GM19438 (cell line): ENCODE results near the gene ASTL.

Experiments used
- ATAC-seq: cut with Tn5 transposase; IDR thresholded peaks from one replicate; pipeline ENCODE4 v1.9.1; 2021; ENCODE audit warnings: low read depth; ENCODE audit not compliant: unreplicated experiment

ASTL gene

DNA sequence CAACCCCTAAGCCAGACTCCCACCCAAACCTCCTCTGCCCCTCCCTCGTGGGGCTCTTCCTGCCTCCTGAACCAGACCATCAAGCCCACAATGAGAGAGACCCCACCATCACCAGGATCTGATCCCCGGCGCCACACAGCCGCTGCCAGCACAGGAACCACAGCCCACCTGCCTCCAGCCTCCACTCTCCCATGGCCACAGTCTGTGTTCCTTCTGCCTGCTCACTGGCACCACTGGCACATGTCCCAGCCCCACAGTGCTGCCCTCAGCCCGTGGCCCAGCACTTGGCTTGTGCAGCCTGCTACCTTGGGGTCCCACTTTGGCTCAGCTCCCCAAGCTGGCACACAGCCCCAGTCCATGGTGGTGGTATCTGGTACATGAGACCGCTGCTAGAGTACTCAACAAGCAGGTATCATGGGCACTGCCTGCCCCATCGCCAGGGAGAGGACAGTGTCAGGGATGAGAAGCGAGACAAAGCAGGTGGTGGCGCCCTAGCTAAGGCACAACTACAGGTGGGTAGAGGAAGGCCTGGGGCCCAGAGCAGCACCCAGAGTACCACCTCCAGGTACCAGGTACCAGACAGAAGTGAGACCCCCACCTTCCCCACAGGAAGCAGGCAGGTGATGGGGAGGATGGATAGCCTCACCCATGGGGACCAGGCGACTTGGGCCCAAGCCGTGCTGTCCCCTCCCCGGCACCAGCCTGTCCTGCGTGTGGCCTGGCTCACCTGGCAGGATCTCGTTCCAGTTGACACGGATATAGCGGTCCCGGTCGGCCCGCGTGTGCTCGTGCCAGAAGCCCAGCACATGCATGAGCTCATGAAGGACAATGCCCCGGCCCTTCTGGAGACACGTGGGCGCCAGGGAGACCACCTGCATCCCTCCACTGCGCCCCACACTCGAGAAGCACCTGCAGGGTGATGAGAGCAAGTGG, 6.2 kb downstream of the ASTL start:
- no peak for ATAC-seq

DNA sequence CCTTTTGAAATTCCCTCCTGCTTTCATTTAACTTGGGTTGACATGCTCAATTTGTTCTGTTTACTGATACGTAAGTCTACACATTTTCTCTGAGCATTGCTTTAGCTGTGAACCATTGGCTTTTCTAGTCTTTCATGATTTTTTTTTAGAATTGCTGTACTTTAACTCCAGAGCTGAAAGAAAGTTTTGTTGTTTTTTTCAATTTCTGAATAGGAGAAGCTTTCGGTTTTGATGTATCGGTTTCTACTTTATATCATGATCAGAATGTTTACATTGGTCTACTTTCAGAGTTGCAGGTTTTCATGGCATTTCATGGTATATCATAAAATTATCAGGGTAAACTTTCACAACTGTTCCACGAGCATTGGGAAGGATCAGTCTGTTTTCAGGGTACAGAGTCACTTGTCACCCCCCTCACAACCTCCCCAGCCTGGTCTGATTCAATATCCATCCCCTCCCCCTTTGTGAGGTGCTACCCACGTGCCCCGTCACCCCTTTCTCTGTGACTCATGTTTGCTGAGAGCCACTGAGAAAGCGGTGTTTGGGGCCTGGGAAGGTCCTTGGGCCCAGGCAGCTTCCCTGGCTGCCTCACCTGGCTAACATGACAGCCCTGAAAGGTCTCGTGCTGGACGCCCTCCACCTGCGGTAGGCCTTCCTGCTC, 7.0 kb downstream of the ASTL start:
- ATAC-seq, result no peak

GRCh38 chr2:96130483-96130882, 7.8 kb downstream of the ASTL start:
- no peak for ATAC-seq

GRCh38 chr2:96129528-96130120, 8.7 kb downstream of the ASTL start:
- ATAC-seq, result no peak

GRCh38 chr2:96128456-96128855, 9.8 kb downstream of the ASTL start:
- no peak for ATAC-seq

DNA sequence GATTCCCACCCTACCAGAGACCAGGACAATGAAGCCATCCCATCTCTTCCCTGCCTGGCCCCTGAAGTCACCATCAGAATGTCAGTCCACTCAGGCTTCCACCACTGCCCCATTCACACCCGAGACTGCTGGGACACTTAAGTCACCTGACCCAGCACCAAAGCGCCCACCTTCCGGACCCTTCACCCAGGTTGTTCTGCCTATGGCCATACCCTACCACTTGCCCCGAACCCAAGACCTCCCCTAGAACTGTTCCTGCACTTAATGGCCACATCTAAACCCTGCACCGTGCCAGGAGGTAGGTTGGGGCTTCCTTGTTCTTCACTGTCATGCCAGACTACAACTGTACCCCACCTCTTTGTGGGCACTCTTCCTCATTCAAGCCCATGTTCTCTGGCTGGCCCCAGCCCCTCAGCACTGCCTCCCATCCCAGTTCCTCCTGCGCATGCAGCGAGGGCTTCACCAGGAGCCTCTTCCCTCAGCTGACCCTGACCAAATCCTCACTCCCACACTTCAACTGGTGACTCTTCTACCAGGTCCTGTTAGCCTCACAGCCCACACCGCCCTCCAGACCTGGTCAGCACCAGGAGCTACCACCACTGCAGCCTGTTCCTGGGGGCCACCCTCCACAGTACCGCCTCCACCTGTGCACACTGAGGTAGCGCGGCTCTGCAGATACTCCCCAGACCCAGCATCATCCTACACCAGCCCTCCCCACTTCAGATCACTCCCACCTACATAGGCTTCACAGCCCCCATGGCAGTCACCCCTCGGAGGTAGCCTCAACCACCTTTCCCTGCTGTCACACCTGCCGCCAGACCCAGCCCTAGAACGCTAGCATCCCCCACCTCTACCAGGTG, 13.7 kb downstream of the ASTL start:
- ATAC-seq, result no peak

DNA sequence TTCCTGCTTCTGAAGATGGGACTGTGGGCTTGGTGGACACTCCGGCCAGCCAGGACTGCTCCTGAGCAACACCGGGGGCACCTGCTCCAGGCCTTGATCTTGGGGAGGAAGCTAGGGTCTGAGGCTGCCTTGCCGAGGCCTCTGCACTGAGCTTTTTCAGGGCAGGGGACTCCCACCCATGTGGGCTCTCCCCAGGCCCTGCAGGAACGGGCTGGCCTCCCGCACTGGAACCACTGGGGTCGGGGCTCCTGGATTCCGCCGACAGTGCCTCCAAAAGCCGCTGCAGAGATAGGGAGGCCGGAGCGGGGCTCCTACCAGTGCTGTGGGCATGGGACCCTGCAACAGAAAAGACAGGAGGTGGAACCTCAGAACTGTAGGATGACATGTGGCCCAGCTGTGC, 14.4 kb downstream of the ASTL start:
- no peak for ATAC-seq

DNA sequence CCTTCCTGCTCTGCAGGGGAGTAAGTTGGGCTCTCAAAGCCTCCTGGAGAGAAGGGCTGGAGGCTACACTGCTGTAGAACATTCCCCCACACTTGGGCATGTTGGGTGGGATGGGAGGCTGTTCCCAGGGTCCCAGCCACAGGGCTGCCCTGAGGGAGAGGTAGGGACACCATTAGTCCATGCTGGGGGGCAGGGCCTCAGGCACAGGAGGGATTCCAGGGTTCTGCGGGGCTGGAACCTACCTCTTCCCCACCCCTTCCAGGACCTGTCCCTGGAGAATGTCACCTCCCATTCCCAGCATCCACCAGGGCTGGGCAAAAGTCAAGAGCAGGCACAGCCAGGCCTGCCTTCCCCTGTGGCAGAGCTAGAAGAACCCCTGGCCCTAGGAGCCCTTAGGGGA, 15.0 kb downstream of the ASTL start:
- ATAC-seq, result no peak

- ATAC-seq, result no peak
Measured at GRCh38 chr2:96122391-96122790, 15.9 kb downstream of the ASTL start.

DNA sequence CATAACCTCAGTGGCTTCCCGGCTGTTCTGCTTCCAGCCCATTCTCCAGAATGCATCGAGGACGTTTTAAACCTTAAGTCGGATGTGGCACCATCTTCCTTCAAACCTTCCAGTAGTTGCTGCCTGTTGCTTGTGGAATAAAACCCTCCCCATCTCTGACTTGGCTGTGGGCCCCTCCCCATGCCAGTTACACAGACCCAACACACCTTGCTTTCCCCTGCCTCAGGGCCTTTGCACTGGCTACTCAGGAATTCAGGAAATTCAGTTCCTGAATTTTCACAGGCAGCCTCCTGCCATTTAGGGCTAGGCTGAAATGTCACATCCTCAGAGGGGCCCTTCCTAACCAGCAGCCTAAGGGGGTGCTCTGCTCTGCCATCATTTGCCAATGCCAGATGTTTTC, 16.9 kb downstream of the ASTL start:
- no peak for ATAC-seq

DNA sequence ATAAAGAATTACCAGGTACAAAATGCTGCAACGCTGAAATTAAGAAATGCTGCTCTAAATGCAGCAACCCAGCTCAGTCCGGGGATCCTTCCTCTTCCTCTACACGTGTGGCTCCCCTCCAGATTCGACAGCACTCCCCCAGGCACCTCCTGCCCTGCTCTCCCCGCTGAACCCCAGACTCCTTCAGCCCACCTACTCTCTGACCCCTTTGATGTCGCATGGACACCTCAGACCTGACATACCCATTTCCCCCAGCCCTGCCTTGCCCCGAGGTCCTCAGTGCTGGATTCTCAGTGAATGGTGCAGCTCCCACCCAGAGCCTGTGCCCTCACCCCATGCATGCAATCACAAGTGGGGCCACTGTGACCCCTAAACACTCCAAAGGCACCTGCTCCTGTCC, 17.3 kb downstream of the ASTL start:
- no peak for ATAC-seq

- no peak for ATAC-seq
Measured at GRCh38 chr2:96120091-96120720, 18.1 kb downstream of the ASTL start.

- ATAC-seq, result no peak
Measured at GRCh38 chr2:96119389-96119751, 18.9 kb downstream of the ASTL start.

DNA sequence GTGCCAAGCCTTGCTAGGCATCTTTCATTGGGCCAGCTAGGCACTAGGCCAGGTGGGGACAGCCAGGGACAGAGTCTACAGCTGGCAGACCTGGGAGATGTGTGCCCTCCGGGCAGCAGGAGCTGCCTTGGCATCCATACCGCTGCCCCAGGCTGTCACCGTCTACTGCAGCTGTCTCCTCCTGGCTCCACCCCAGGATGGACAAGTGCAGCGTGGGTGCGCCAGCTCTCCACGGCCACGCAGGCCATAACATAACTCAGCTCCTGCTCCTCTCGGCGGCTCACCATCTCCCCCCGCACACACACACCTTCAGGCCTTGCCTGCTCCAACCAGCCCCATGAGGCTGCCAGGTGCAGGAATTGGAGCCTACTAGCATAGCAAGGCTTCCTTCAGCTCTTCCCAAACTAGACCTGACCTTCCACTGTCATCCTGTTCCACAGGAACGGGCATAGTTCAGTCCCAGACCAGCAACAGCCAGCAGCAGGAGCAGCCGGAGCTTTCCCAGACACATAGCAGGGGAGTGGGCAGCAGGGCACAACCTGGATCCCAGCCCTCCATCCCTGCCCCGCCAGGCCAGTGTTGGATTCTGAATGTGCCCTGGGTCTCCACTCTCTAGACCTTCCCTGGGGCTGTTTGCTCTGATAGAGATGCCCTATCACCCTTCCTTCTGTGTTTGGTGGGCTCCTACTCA, 19.5 kb downstream of the ASTL start:
- ATAC-seq, result no peak

GRCh38 chr2:96117701-96118588, 20.4 kb downstream of the ASTL start:
- no peak for ATAC-seq

DNA sequence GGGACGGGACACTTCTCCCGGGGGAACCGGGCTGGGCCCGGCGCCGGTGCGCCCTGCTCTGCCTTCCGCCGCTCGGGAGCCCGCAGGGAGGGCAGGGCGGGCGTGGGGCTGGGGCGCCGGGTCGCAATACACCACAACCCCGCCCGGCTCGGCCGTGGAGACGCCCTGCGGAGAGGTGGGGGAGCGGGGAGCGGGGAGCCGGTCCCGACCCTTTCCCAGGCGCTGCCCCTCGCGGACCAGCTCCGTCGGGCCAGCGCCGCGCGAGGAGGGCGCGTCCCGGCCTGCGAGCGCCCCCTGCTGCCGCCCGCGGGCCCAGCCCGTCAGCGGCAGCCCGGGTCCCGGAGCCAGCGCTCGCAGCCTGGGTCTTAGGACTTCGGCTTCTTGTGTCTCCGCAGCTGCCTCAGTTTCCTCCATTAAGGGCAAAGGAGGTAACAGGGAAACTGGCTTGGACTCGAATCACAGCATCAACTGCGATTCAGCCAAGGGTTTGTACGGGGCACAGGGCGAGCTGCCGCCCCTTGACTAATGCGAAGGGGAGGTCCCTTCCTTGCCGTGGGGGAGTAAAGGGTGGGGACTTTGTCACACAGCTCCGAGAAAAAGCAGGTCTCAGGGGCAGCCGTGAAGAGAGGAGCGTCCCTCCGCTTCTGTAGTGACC, 21.3 kb downstream of the ASTL start:
- peak; percentile 60 for ATAC-seq

DNA sequence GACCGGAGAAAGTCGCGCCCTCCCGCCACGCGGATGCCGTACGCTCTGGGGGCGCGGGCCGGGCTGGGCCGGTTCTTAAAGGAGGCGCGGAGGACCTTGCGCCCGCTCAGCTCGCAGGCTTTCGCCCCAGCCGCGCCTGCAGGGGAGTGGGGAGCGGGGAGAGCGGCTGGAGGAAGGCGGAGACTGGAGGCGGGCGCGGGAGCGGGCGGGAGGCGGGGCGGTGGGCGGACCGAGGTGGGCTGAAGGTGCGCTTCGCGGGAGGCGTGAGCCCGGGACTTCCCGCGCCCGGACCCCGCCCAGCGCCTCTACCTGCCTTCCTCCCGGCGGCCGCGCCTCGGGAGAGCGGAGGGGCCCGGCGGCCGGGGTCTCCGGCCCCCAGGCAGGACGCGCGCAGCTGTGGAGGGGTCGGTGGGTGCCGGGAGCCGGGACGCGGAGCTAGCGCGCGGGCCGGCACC, 21.9 kb downstream of the ASTL start, which contains the start of gene ADRA2B:
ADRA2B (minus strand) TSS at position 148 of the 455 bp plus-strand sequence. CDS start 422 bp downstream, outside the sequence.
- peak; percentile 57 for ATAC-seq
